Osteoblast (primary cell): ENCODE measurements around the gene PARN. TPM values are rescaled to one million over a fixed set of nuclear protein-coding genes. Genes with fewer than 3 reads are reported as not detected.

Experiments
- DNase-seq: peaks from one replicate; pipeline ENCODE4 v3.0.0; 2011; ENCODE audit warnings: low spot score, mixed read lengths; ENCODE audit not compliant: insufficient read length; ENCODE audit errors: missing footprints
- H2AFZ ChIP-seq: 2 replicates; pipeline ENCODE4 v1.6.0; 2011; ENCODE audit warnings: mild to moderate bottlenecking, low read length
- H3K27ac ChIP-seq: 2 replicates; pipeline ENCODE4 v1.5.1; 2011; ENCODE audit warnings: mild to moderate bottlenecking, low read depth, low read length, moderate library complexity
- H3K27me3 ChIP-seq: 2 replicates; pipeline ENCODE4 v1.6.0; 2012; ENCODE audit warnings: mild to moderate bottlenecking, control low read depth, inconsistent platforms, low read length, moderate library complexity; ENCODE audit not compliant: insufficient read depth
- H3K36me3 ChIP-seq: 2 replicates; pipeline ENCODE4 v1.5.1; 2011; ENCODE audit warnings: mild to moderate bottlenecking, low read length, control low read depth, moderate library complexity; ENCODE audit not compliant: insufficient read depth
- H3K4me1 ChIP-seq: 2 replicates; pipeline ENCODE4 v1.5.1; 2011; ENCODE audit warnings: mild to moderate bottlenecking, low read length, control low read depth, moderate library complexity; ENCODE audit not compliant: insufficient read depth
- H3K4me2 ChIP-seq: 2 replicates; pipeline ENCODE4 v1.6.0; 2011; ENCODE audit warnings: mild to moderate bottlenecking, low read length; ENCODE audit not compliant: insufficient read depth
- H3K4me3 ChIP-seq: fragments of 200-600 bp; sonication (generic); 3 replicates; pipeline ENCODE4 v1.5.1; 2012; ENCODE audit warnings: mild to moderate bottlenecking, low read length, inconsistent platforms; ENCODE audit not compliant: insufficient read depth
- H3K79me2 ChIP-seq: 2 replicates; pipeline ENCODE4 v1.6.0; 2012; ENCODE audit warnings: mild to moderate bottlenecking, low read length, control low read depth, inconsistent platforms; ENCODE audit not compliant: insufficient read depth
- H3K9me3 ChIP-seq: 2 replicates; pipeline ENCODE4 v1.5.1; 2011; ENCODE audit warnings: low read depth, low read length, control low read depth
- H4K20me1 ChIP-seq: 2 replicates; pipeline ENCODE4 v1.6.0; 2012; ENCODE audit warnings: mild to moderate bottlenecking, low read length, control low read depth; ENCODE audit not compliant: insufficient read depth
- total RNA-seq: library from RNA; depleted of rRNA; stranded (reverse); fragments of >200 nt; gene quantifications from 2 replicates; pipeline ENCODE4 v1.2.3, GENCODE V29; 2012
- TF ChIP-seq, protein P1 (sequence below): IDR thresholded peaks from 2 replicates; pipeline ENCODE4 v1.5.1; 2011; ENCODE audit warnings: mild to moderate bottlenecking, low read depth, low read length, moderate library complexity; ENCODE audit errors: extremely low read depth

The PARN gene
- total RNA-seq, 1 donor: 40.9 TPM

DNA sequence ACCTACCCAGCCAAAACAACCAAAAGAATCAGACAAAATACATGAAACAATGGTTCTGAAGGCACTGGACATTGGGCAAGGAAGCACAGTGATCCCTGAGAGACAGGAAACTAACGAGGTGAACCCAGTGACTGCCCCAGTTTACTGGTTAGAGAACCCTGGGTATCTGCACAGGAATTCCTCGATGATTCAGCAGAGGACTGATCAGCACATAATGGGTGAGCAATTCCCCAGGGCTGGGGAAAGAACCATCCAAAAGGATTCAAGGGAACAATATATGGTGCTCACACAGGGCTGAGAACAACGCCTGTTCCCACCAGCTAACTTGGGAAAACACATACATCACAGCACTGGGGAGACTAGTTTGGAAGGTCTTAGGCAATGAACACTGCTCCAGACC, 167.2 kb downstream of the PARN start:
- H2AFZ ChIP-seq: peak overlapping the region; percentile 23
- no peak overlapping the region for H3K27ac ChIP-seq
- no peaks in the 10 kb centered on the region for H3K36me3 ChIP-seq
- peak; percentile 73 for DNase-seq
- H3K27me3 ChIP-seq: no peaks in the 10 kb centered on the region
- TF ChIP-seq, protein P1, sequence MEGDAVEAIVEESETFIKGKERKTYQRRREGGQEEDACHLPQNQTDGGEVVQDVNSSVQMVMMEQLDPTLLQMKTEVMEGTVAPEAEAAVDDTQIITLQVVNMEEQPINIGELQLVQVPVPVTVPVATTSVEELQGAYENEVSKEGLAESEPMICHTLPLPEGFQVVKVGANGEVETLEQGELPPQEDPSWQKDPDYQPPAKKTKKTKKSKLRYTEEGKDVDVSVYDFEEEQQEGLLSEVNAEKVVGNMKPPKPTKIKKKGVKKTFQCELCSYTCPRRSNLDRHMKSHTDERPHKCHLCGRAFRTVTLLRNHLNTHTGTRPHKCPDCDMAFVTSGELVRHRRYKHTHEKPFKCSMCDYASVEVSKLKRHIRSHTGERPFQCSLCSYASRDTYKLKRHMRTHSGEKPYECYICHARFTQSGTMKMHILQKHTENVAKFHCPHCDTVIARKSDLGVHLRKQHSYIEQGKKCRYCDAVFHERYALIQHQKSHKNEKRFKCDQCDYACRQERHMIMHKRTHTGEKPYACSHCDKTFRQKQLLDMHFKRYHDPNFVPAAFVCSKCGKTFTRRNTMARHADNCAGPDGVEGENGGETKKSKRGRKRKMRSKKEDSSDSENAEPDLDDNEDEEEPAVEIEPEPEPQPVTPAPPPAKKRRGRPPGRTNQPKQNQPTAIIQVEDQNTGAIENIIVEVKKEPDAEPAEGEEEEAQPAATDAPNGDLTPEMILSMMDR: no peak
- H3K79me2 ChIP-seq: no peaks in the 10 kb centered on the region
- no peak overlapping the region for H3K4me2 ChIP-seq
- H3K4me1 ChIP-seq: peaks cover 8% of the 10 kb centered on the region
- H4K20me1 ChIP-seq: peaks cover 4% of the 10 kb centered on the region
- no peaks in the 10 kb centered on the region for H3K9me3 ChIP-seq
- no peak overlapping the region for H3K4me3 ChIP-seq

DNA sequence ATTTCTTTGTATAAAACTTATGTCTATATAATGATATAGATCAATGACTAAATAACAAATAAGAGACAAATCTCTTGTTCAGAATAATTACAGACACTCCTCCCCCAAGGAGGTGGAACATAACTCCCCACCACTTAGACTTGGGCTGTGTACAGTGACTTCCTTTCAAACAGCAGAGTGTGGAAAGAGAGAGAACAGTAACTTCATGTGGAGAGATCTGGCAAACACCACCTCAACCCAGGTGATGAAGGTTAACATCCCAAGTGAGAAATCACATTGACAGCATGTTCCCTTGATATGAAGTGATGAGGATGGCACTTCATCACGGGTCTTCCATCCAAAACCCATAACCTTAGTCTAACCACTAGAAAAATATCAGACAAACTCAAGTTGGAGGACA, 169.3 kb downstream of the PARN start:
- TF ChIP-seq, protein P1: no peak
- Histone ChIP-seq H4K20me1 (peaks cover 4% of the 10 kb centered on the region), H3K4me2 (no peak overlapping the region), H3K4me3 (no peak overlapping the region), H3K27ac (no peak overlapping the region), H3K79me2 (no peaks in the 10 kb centered on the region), H3K27me3 (no peaks in the 10 kb centered on the region), H2AFZ (no peak overlapping the region), H3K36me3 (no peaks in the 10 kb centered on the region), H3K4me1 (peaks cover 12% of the 10 kb centered on the region), H3K9me3 (no peaks in the 10 kb centered on the region)
- no peak for DNase-seq

DNA sequence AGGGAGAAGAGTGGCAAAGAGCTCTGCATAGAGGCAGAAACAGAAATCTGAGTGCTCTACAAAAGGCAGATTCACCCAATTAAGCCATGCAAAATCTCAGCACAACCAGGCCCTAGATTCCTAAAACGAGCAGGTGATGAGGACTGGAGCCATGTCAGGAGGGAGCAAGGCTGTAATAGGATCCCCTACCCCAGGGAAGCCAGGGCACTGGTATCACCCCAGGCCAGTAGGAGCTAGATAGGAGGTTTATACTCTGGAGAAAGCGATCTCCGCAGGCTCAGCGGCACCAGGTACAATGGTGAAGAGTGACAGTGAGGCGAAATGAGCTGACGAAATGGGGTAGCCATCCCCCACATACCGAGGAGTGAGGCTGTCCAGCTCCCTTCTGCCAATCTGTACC, 171.5 kb downstream of the PARN start:
- no peak overlapping the region for H3K27ac ChIP-seq
- no peak for DNase-seq
- no peaks in the 10 kb centered on the region for H3K27me3 ChIP-seq
- TF ChIP-seq, protein P1: no peak
- H3K9me3 ChIP-seq: no peaks in the 10 kb centered on the region
- H3K36me3 ChIP-seq: no peaks in the 10 kb centered on the region
- H3K4me3 ChIP-seq: no peak overlapping the region
- H2AFZ ChIP-seq: no peak overlapping the region
- peaks cover 4% of the 10 kb centered on the region for H4K20me1 ChIP-seq
- no peak overlapping the region for H3K4me2 ChIP-seq
- H3K79me2 ChIP-seq: no peaks in the 10 kb centered on the region
- peaks cover 14% of the 10 kb centered on the region for H3K4me1 ChIP-seq

DNA sequence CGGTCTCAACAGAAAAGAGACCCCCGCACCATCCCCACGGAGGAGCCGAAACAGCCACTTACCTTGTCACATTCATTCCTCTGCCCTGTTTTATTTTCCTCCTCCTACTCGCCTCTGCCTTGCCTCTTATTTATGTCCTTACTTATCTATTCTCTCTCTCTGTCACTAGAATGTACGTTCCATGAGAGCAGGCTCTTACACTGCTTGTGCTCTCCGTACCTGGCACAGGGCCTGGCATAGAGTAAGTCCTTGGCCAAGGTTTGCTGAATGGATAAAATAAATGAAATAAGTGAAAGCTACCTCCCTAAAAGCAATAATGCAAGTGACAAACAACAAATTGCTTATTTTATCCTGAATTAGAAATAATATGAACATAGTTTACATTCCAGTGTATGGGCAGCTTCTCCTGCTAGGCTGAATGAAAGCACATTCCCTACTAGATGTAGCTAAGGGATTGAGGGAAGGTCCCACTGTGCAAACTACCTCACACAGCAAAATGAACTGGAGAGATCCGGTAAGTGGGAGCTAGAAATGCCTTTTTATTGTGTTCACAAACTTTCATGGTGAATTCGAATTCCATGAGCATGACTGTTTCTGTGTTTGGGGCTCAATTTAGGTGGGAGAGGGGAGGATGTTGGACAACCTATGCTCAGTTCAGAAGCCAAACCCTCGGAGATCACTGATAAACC, 173.1 kb downstream of the PARN start:
- Histone ChIP-seq H4K20me1 (no peaks in the 10 kb centered on the region), H3K4me1 (peaks cover 6% of the 10 kb centered on the region), H3K27ac (no peak overlapping the region), H3K4me3 (no peak overlapping the region), H2AFZ (no peak overlapping the region), H3K36me3 (no peaks in the 10 kb centered on the region), H3K9me3 (no peaks in the 10 kb centered on the region), H3K27me3 (no peaks in the 10 kb centered on the region), H3K79me2 (no peaks in the 10 kb centered on the region), H3K4me2 (no peak overlapping the region)
- TF ChIP-seq, protein P1: no peak
- no peak for DNase-seq
